Stimulated activated CD4-positive, alpha-beta T cell treated with anti-CD3 and anti-CD28 coated beads, Interleukin-2, amount 100 ng/mL, for 4 hours (primary cell): Measurements from ENCODE around the gene PNPLA2.
A peak's percentile ranks its signal among the peaks of the same experiment; 100 is the strongest.

Experiments
- DNase-seq: peaks from one replicate; pipeline ENCODE4 v3.0.0-alpha.2; 2020; ENCODE audit warnings: low read depth

The PNPLA2 gene

GRCh38 chr11:844693-845644 lies 26.3 kb downstream of the PNPLA2 start:
- DNase-seq = no peak

DNA sequence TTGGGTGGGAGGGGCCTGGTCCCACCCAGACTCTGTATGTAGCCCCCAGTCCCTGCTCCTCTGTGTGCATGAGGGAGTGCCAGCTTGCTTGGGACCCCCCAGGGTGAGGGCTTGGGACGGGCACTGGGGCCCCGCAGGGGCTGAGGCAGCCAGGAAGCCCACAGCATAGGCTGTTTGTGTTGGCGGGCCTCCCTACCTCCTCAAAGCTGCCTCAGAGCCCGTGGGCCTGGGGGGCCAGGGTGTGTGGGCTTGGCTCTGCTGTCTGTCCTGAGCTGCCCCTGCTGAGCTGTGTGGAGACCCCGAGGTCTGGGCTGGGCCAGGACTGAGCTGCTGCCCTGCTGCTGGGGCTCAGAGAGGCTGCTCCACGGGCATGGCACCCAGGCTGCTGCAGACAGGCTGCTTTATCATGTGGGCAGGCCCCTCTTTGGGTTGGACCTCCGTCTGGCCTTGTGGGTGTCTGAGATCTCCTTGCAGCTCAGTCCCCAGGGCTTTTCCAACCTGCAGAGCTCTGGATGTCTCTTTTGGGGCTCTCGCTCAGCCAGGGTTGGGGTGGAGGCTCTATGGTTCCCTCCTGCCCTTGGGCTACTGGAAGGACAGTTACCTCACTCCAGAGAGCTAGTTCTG lies 27.3 kb downstream of the PNPLA2 start:
- no peak for DNase-seq

- DNase-seq = no peak
Observed at GRCh38 chr11:846496-847098, 27.9 kb downstream of the PNPLA2 start.

DNA sequence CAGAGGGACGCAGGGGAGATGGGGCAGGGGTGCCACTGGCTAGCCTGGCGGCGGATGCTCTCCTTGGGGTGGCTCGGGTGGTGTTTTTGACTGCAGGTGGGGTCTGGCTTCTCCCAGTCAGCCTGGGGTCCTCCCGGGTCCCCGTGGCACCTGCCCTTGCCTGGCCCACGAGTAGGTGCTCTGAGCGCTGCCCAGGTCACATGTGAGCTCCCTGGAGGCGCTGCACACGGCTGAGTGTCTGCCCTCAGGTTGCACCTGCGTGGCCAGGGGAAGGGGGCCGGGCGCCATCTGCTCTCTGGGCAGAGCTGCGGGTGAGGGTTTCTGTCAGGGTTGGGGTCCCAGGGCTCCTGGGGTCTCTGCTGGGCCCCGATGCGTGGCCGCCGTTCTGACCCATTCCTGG lies 29.2 kb downstream of the PNPLA2 start:
- DNase-seq = no peak

DNA sequence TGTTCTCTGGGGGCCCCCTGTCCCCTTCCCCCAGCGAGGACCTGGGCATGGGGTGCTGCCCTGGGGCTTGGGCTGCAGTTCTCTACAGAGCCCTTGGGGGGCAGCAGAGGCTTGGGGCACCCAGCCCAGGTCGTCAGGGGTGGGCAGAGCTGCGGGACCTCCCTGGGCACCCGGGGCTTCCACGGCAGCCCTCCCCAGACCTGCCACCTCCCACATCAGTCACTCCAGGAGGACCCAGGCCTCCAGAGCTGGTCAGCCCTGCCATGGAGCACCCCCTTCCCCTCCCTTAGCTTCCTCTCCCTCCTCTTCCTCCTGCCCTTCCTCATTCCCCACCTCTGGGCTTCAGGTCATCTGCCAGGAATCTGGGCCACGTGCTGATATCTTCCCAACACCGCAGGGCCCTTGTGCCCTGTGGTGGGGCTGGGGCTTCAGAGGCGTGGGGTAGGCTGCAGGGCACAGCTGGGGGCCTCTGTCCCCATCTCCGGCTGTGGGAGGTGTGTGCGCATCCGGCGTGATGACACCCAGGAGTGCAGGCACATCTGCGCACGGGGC lies 29.7 kb downstream of the PNPLA2 start:
- DNase-seq = peak; percentile 41

- DNase-seq = peak; percentile 29
Observed at GRCh38 chr11:849104-849824, 30.6 kb downstream of the PNPLA2 start.

DNA sequence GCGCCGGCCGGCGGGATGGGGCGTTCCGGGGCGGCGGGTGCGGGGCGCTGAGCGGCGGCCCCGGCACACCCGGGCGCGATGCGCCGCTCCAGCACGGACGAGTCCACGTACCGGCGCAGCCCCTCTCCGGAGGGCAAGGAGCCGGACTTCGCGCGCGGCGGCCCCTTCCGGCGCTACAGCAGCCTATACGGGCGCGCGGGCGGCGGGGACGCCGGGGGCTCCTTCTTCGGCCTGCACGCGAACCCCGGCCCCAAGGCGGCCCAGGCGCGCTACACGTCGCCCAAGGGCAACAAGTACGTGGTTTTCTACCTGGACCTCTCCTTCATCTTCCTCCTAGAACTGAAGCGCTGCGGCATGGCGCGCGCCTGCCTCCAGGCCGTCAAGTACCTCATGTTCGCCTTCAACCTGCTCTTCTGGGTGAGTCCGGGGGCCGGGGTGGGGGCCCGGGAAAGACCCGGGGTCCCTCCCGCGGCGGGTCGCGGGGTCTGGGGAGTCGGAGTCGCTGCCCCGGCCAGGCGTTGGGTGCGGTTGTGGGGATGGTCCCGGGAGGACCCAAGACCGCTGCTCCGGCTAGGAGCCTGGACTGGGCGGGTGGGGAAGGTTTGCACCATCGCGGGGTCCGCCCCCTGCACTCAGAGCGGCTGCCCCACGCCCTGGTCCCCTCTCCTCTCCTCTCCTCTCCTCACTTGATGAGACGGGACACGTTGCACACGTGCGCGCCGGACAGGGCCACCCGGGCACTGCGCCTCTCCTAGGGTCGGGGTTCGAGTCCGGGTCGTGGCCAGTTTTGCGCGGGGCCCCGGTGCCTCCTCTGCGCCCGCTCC lies 31.4 kb downstream of the PNPLA2 start:
- DNase-seq = no peak

- no peak for DNase-seq
Observed at GRCh38 chr11:850775-851763, 32.4 kb downstream of the PNPLA2 start.

DNA sequence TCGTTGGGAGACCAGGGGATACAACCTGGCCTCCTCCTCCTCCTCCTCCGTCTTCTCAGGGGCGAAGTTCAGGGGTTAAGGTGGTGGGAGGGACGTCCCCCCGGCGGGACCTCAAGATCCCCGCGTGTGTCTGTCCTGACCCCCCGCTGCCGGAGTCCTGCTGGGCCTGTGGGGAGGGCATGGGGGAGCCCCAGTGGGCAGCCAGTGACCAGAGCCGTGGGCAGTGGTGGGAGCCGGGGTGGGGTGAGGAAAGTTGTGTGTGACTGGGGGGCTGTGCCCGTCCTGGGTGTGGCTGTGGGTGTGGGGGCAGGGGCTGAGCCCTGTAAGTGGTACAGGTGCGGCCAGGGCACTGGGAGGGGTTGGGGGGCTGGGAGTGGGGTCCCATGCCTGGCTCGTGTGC lies 34.0 kb downstream of the PNPLA2 start:
- no peak for DNase-seq

DNA sequence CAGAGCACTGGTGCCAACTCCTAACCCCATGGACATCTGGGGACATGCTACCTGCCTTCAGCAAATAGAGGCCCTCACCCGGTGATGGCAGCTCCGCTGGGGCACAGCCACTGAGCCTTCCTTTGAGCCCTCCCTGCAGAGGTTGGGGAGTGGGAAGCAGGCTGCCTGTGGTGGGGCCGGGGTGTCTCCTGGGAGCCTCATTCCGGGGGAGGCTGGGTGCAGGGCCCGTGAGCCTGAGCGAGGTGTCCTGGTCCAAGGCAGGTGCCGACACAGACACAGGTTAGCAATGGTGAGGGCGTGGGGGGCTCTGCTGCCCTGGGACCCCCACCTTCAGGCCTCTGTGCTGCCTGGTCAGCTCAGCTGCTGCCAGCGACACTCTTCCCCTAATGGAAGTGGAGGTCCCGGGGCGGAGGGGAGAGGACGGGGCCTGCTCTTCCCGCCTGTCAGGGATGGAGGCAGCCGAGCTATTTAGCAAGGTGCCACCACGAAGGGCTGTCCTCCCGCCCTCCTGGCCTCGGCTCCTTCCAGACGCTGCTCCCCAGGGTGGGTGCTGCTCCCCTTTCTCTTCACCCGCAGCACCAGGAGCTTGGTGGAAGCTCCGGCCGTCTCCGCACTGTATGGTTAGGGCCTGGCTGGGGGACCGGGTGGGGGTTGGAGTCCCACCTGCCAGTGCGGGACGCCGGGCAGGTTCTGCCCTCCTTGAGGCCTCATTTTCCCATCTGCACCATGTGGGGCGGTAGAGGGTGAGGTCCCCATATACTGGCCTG lies 35.2 kb downstream of the PNPLA2 start:
- DNase-seq = no peak

GRCh38 chr11:854601-855329 lies 36.1 kb downstream of the PNPLA2 start:
- no peak for DNase-seq

DNA sequence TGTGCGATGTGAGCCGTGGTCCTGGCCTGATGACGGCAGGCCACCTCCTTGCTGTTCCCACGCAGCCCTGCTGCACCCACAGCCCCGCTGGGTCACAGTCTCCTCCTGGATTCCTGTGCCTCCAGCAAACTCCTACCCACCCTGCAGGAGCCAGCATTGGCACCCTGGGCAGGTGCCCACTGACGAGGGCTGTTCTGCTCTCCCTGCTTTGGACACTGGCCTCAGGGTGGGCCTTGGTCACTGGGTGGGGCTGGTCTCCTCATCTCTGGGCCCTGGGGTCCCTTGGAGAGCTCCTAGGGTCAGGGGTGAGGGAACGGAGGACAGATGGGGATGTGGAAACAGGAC lies 36.6 kb downstream of the PNPLA2 start:
- no peak for DNase-seq

- DNase-seq = no peak
Observed at GRCh38 chr11:855796-856195, 37.1 kb downstream of the PNPLA2 start.

DNA sequence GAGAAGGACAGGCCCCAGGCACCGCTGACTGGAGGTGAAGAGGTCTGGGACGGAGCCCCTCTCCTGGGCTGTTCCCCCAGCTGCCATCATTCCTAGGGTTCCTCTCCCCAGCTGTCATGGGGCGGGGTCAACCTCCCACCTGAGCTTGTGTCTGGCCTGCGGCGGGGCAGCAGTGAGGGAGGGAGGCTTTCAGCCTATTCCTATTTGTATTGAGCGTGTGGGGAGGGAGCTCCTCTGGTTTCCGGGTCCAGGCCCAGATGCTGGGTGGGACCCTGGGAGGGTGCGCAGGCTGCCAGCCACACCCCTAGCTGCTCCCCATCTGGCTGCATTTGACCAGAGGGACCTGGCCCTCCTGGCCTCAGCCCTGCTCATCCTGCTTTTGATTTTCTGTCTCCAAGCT lies 37.7 kb downstream of the PNPLA2 start:
- no peak for DNase-seq

GRCh38 chr11:858053-858761 lies 39.5 kb downstream of the PNPLA2 start:
- DNase-seq = no peak

DNA sequence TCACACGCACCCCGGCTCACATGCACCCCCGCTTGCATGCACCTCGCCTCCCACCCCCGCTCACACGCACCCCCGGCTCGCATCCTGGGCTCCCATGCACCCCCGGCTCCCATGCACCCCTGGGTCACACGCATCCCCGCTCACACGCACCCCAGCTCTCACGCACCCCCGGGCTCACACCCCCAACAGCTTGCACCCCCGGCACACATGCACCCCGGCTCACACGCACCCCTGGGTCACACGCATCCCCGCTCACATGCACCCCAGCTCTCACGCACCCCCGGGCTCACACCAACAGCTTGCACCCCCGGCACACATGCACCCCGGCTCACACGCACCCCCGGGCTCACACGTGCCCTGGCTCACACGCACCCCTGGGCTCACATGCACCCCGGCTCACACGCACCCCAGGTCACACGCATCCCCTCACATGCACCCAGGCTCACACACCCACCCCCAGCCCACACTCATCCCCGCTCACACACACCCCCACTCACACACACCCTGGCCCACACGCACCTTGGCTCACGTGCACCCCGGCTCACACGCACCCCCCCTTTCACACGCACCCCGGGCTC lies 40.1 kb downstream of the PNPLA2 start:
- DNase-seq = no peak

DNA sequence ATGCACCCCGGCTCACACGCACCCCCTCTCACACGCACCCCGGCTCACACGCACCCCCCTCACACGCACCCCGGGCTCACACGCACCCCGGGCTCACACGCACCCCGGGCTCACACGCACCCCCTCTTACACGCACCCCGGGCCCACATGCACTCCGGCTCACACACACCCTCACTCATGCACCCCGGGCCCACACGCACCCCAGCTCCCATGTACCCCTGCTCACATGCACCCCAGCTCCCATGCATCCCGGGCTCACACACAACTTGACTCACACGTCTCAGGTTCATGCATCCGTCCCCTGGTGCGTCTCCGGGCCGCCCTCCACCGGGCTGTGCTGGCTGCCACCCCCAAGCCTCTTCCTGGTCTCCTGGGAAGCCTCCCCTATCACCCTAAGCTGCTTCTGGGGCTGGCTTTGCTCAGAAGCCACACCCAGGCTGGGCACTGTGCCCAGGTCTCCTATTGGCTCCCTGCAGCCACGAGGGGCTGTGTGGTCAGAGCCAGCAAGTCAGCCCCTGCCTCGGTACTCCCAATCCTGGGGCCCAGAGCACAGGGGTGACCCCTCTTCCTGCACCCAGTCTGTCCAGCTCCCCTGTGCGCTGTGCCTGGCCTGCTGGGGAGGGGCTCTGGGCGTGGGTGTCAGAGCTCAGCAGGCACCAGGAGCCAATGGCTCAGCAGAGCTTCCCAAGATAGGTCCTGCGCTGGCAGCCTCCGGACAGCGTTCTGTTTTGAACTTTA lies 40.8 kb downstream of the PNPLA2 start:
- DNase-seq = no peak
